Endothelial cell of umbilical vein (primary cell): Measurements from ENCODE around the gene PHF12. TPM values are rescaled to one million over a fixed set of nuclear protein-coding genes. Genes with fewer than 3 reads are reported as not detected.

ENCODE experiments used
- BruUV-seq: library from RNA; stranded (reverse); fragments of 400-500 nt; replicated peaks from 2 replicates; lab custom pipeline; 2021; lab: Mats Ljungman, UMichigan
- CTCF ChIA-PET: fragments of 300-600, 350-600 bp; sonication (Branson Sonifier 250); formaldehyde crosslinking; loops from one replicate; lab custom pipeline; 2021; ENCODE audit warnings: antibody characterized with exemption, inconsistent platforms; lab: Charles Lee
- POLR2A ChIA-PET: fragments of 300-600, 350-600 bp; sonication (Branson Sonifier 250); formaldehyde crosslinking; loops from one replicate; lab custom pipeline; 2021; ENCODE audit warnings: antibody characterized with exemption, inconsistent platforms; lab: Charles Lee
- DNase-seq: peaks from one replicate; pipeline ENCODE4 v3.0.0-alpha.2; 2011; ENCODE audit warnings: low read depth, low spot score
- FAIRE-seq: peaks from 2 replicates; lab custom pipeline; 2011; peaks lifted over from hg19 to GRCh38; lab: Jason Lieb, UNC
- H2AFZ ChIP-seq: 2 replicates; pipeline ENCODE4 v1.6.0; 2012; ENCODE audit warnings: low read depth, low read length, control low read depth, inconsistent platforms
- H3K27ac ChIP-seq: 2 replicates; pipeline ENCODE4 v1.5.1; 2011; ENCODE audit warnings: low read depth, mild to moderate bottlenecking, control low read depth, low read length, moderate library complexity; ENCODE audit not compliant: insufficient read depth
- H3K27me3 ChIP-seq, 2 experiments: 2 replicates each; pipeline versions ENCODE4 v1.6.0 to v1.6.1; 2011; ENCODE audit warnings: low read length in 2 of 2, mixed read lengths in 1 of 2; ENCODE audit not compliant: control insufficient read depth in 2 of 2, insufficient read depth in 2 of 2
- H3K36me3 ChIP-seq, 2 experiments: 2 replicates in 1 of 2; 3 replicates in 1 of 2; pipeline ENCODE4 v1.5.1; 2011; ENCODE audit warnings: low read length in 2 of 2, mild to moderate bottlenecking in 1 of 2, moderate library complexity in 1 of 2; ENCODE audit not compliant: control insufficient read depth in 2 of 2, insufficient read depth in 2 of 2; ENCODE audit errors: extremely low read depth in 1 of 2
- H3K4me1 ChIP-seq: 3 replicates; pipeline ENCODE4 v1.5.1; 2011; ENCODE audit warnings: mild to moderate bottlenecking, low read length; ENCODE audit not compliant: control insufficient read depth, insufficient read depth; ENCODE audit errors: extremely low read depth
- H3K4me2 ChIP-seq: 2 replicates; pipeline ENCODE4 v1.6.1; 2011; ENCODE audit warnings: low read length, control low read depth, mixed read lengths; ENCODE audit not compliant: insufficient read depth
- H3K4me3 ChIP-seq, 3 experiments: fragments of 200-600 bp in 1 of 3; sonication (generic), shearing (Covaris generic) in 1 of 3; replicated peaks in 1 of 3; 2 replicates each; pipeline ENCODE4 v1.5.1; 2011 to 2016; ENCODE audit warnings: control low read depth in 3 of 3, low read length in 3 of 3, mild to moderate bottlenecking in 2 of 3, inconsistent platforms in 1 of 3, low read depth in 1 of 3, moderate library complexity in 1 of 3; ENCODE audit not compliant: insufficient read depth in 1 of 3
- H3K79me2 ChIP-seq: 2 replicates; pipeline ENCODE4 v1.6.0; 2012; ENCODE audit warnings: low read length, inconsistent platforms; ENCODE audit not compliant: control insufficient read depth, insufficient read depth
- H3K9ac ChIP-seq: replicated peaks from 2 replicates; pipeline ENCODE3; 2011; ENCODE audit warnings: low read length, control low read depth; ENCODE audit not compliant: insufficient read depth; ENCODE audit errors: extremely low read depth
- H3K9me1 ChIP-seq: replicated peaks from 3 replicates; pipeline ENCODE4 v1.6.0; 2011; ENCODE audit warnings: mild to moderate bottlenecking, low read length; ENCODE audit not compliant: control insufficient read depth, insufficient read depth; ENCODE audit errors: extremely low read depth
- H3K9me3 ChIP-seq: replicated peaks from 2 replicates; pipeline ENCODE4 v1.5.1; 2012; ENCODE audit warnings: low read length, inconsistent platforms; ENCODE audit not compliant: control insufficient read depth, insufficient read depth
- H4K20me1 ChIP-seq: replicated peaks from 2 replicates; pipeline ENCODE3; 2011; ENCODE audit warnings: mild to moderate bottlenecking, low read length; ENCODE audit not compliant: control insufficient read depth, insufficient read depth; ENCODE audit errors: extremely low read depth
- CTCF ChIP-seq, 2 donors: IDR thresholded peaks; 1 replicate in 1 of 2; 2 replicates in 1 of 2; pipeline ENCODE4 v1.5.1; 2011; ENCODE audit warnings: low read length in 2 of 2, mild to moderate bottlenecking in 2 of 2, moderate library complexity in 2 of 2, control low read depth in 1 of 2, inconsistent platforms in 1 of 2, low read depth in 1 of 2; ENCODE audit not compliant: insufficient read depth in 1 of 2; ENCODE audit errors: extremely low read depth in 1 of 2
- EZH2 ChIP-seq: IDR thresholded peaks from 2 replicates; pipeline ENCODE4 v1.6.1; 2012; ENCODE audit warnings: borderline replicate concordance, low read depth, mild to moderate bottlenecking, moderate library complexity, low read length, inconsistent platforms; ENCODE audit not compliant: severe bottlenecking
- FOS ChIP-seq: IDR thresholded peaks from 2 replicates; pipeline ENCODE4 v1.6.1; 2011; ENCODE audit warnings: mild to moderate bottlenecking, low read length, moderate library complexity, borderline replicate concordance; ENCODE audit not compliant: insufficient read depth
- GATA2 ChIP-seq: IDR thresholded peaks from 2 replicates; pipeline ENCODE4 v1.7.0; 2011; ENCODE audit warnings: low read depth, mild to moderate bottlenecking, moderate library complexity, mixed read lengths, low read length; ENCODE audit not compliant: insufficient read length, insufficient read depth
- JUN ChIP-seq: IDR thresholded peaks from 2 replicates; pipeline ENCODE4 v1.6.1; 2011; ENCODE audit warnings: borderline replicate concordance, low read depth; ENCODE audit not compliant: insufficient read length, insufficient read depth
- MYC ChIP-seq: IDR thresholded peaks from one replicate; pipeline ENCODE4 v1.6.1; 2011; ENCODE audit warnings: mild to moderate bottlenecking, low read depth, low read length
- POLR2A ChIP-seq: IDR thresholded peaks from 2 replicates; pipeline ENCODE4 v1.6.1; 2012; ENCODE audit warnings: low read depth, mild to moderate bottlenecking, control low read depth, low read length
- POLR2AphosphoS5 ChIP-seq: IDR thresholded peaks from 2 replicates; pipeline ENCODE4 v1.6.1; 2012; ENCODE audit warnings: low read depth, mild to moderate bottlenecking, control low read depth, low read length, moderate library complexity; ENCODE audit not compliant: insufficient read depth
- dilution Hi-C: fragments of 300-500 bp; cut with MboI; formaldehyde crosslinking; loops from one replicate; pipeline ENCODE4 v1.15.0; 2019; ENCODE audit warnings: low sequenced_read_pairs; ENCODE audit not compliant: extremely low pct_ligation_motif_present
- intact Hi-C: fragments of 100-400 bp; cut with micrococcal nuclease; formaldehyde crosslinking; loops from one replicate; pipeline ENCODE4 v1.10.0; 2022
- polyA plus RNA-seq, 4 experiments: library from polyadenylated mRNA; depleted of rRNA in 3 of 4; stranded (reverse) in 3 of 4; unstranded in 1 of 4; fragments of >200 nt; gene quantifications; 2 replicates each; pipeline versions ENCODE4 v1.2.1 to v1.2.3, GENCODE V29; 2011 to 2012; ENCODE audit warnings: missing spikeins in 1 of 4
- total RNA-seq: library from RNA; stranded (reverse); gene quantifications from 2 replicates; pipeline ENCODE4 v1.2.3, GENCODE V29; 2021
- TF ChIP-seq, protein P1 (sequence below): IDR thresholded peaks from 2 replicates; pipeline ENCODE4 v1.6.1; 2011; ENCODE audit not compliant: insufficient read depth, insufficient read length

The PHF12 gene
- total and polyA plus RNA-seq, 2 donors (not counting 3 experiments of a cell fraction or from before 2014, with no cell fraction given), result 26.6 to 44.2 TPM

DNA sequence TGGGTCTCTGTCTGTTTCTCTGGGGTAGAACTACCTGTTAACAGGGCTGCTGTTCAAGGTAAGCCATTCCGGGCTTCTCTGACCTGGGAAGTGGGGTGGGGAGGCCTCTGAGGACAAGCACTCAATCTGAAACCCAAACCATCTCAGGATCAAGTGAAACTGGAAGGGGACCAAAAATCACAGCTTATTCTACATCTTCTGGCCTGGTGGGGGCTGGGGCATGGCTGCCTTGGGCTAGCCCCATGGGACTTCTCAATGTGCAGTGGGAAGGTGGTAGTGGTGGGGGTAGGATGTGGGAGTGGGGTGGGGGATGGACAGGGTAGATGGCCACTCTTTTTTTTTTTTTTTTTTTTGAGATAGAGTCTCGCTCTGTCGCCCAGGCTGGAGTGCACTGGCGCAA, 59.3 kb downstream of the PHF12 start:
- Histone ChIP-seq H3K27me3 (no peaks in the 10 kb centered on the region), H3K4me1 (peaks cover 51% of the 10 kb centered on the region), H3K79me2 (peaks cover 25% of the 10 kb centered on the region), H3K9me3 (no peaks in the 10 kb centered on the region), H3K4me2 (no peak overlapping the region), H3K4me3 (no peak overlapping the region), H3K27ac (no peak overlapping the region), H3K9ac (no peak overlapping the region), H3K36me3 (no peaks in the 10 kb centered on the region), H3K9me1 (no peaks in the 10 kb centered on the region), H2AFZ (no peak overlapping the region), H4K20me1 (no peaks in the 10 kb centered on the region)
- TF ChIP-seq GATA2 (no peak), JUN (no peak), POLR2AphosphoS5 (no peak), FOS (no peak), POLR2A (no peak), CTCF (IDR thresholded peaks at IDR 0.05; ENCODE audit: extremely low read depth in 1 of 2, insufficient read depth in 1 of 2, low read depth in 1 of 2, low read length in 2 of 2) (no peak), EZH2 (no peak), MYC (no peak)
- TF ChIP-seq, protein P1, sequence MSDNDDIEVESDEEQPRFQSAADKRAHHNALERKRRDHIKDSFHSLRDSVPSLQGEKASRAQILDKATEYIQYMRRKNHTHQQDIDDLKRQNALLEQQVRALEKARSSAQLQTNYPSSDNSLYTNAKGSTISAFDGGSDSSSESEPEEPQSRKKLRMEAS, result no peak
- intact Hi-C loops, result loop anchor here (2.0 kb wide), 2 partner anchors 13 to 165 kb away; partner anchors contain the start of gene TLCD1
- DNase-seq (no peak), FAIRE-seq (no peak)
- no TSS peak for BruUV-seq
- CTCF ChIA-PET, result interaction anchor here (1.2 to 4.5 kb wide), 6 partner anchors 13 to 165 kb away, joined by 3 to 29 read pairs (median 6); no protein-coding TSS in a partner anchor
- POLR2A ChIA-PET, result interaction anchor here (0.6 to 1.3 kb wide), 3 partner anchors 16 to 110 kb away, joined by 4 to 10 read pairs (median 5); partner anchors contain the start of gene FAM222B
- dilution Hi-C loops, result no loop called here
